GM18498 (cell line): ENCODE results near the gene EFTUD2.

Experiments
- ATAC-seq: cut with Tn5 transposase; IDR thresholded peaks from one replicate; pipeline ENCODE4 v1.9.1; 2021; ENCODE audit warnings: mild to moderate bottlenecking, moderate library complexity; ENCODE audit not compliant: unreplicated experiment

EFTUD2 gene

DNA sequence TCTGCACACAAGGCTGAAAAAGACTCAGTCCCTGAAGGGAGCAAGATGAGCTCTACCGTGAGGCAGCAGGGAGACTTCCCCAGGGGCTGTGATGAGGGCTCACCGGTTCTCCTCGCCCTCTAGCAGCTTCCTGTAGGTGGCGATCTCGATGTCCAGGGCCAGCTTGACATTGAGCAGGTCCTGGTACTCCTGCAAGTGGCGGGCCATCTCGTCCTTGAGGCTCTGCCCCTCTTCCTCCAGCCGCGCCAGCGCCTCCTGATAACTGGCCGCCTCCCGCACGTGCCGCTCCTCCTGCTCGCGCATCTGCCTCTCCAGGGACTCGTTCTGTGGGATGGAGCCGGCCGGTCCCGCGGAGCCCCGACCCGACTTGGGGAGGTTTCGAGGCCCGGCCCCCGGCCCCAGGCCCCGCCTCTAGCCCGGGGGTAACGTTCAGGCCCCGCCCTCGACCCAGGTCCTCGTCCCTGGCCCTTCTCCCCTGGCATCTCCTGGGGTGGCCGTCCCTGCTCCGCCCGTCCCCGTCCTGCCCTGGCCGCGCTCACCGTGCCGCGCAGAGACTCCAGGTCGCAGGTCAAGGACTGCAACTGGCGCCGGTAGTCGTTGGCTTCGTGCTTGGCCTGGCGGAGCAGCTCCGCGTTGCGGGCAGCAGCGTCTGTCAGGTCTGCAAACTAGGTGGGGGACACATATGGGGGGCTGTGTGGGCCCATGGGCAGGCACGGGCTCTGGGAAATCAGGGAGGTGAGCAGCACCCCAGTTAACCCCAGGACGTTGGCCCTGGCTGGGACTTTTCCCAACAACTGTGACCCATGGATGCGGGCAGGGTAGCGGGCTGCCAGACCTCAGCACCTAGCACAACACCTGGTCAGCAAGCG, 12.1 kb upstream of the EFTUD2 start:
- ATAC-seq, result no peak

DNA sequence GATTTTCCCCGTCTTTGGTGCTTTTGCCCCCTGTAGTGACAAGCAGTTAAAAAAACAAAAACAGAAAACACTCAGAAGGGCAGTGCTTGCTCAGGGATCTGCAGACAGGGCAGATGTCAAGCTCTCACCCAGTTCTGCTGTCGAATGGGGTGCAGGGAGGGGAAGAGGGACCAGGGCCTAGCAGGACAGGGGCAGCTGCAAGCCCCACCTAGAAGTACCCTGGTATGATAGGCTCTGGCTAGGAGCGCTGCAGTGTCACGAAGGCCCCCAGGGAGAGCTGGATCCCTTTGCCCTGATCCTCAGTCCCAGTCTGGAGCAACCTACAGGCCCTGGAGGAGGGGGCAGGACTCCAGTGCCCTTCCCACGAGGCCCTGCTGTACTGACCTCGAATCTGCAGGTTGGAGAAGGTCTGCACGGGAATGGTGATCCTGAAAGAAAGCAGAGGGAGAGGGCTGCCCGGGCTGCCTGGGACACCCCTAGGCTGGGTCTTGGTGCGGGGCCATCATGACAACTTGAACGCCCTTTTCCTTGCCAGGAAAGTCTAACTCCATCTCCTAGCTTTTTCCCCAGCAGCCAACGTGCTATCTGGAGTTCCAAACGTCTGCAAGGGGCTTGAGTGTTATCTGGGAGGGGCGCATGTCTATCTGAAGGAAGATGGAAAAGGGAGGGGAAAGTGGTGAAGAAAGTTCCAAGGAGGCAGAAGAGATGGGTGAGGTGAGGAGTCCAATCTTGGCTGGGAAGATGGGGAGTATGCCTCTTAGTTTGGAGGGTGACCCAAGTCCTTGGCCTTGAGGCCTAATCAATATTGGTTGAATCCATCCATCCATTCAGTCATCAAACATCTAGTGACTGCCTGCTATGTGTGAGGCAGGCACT, 11.2 kb upstream of the EFTUD2 start:
- no peak for ATAC-seq

DNA sequence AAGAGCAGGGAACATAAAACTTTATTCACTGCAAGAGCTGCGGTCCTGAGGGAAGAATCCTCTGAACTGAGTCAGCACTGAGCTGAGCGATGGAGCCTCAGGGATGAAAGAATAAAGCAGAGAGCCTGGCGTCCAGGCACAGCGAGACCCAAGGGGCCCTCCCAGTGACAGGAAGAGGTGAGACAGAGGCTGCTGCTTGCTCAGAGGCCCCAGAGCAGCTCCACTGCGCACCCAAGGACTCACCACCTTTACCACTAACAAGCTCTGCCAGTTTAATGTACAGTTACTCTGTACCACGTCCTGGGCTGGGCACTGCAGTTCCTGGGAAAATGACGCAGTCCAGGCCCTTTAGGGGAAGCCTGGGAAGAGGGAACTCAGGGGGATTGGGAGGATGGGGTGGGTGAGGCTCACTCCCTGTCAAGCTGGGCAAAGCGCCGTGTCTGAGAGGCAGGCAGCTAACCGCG, 10.5 kb upstream of the EFTUD2 start:
- ATAC-seq, result no peak

DNA sequence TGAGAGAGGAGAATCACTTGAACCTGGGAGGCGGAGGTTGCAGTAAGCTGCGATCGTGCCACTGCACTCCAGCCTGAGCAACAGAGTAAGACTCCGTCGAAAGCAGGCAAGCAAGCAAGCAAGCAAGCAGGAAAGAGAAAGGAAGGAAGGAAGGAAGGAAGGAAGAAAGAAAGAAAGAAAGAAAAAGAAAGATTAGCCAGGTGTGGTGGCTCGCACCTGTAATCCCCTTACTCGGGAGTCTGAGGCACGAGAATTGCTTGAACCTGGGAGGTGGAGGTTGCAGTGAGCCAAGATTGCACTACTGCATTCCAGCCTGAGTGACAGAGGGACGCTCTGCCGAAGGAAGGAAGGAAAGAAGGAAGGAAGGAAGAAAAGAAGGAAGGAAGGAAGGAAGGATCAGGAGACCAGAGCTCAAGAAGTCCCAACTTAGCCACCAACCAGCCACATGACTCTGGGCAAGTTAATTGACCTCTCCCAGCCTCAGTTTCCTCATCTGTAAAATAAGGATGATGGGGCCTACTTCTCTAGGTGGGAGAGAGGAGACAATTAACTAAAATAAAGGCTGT, 9.6 kb upstream of the EFTUD2 start:
- no peak for ATAC-seq

DNA sequence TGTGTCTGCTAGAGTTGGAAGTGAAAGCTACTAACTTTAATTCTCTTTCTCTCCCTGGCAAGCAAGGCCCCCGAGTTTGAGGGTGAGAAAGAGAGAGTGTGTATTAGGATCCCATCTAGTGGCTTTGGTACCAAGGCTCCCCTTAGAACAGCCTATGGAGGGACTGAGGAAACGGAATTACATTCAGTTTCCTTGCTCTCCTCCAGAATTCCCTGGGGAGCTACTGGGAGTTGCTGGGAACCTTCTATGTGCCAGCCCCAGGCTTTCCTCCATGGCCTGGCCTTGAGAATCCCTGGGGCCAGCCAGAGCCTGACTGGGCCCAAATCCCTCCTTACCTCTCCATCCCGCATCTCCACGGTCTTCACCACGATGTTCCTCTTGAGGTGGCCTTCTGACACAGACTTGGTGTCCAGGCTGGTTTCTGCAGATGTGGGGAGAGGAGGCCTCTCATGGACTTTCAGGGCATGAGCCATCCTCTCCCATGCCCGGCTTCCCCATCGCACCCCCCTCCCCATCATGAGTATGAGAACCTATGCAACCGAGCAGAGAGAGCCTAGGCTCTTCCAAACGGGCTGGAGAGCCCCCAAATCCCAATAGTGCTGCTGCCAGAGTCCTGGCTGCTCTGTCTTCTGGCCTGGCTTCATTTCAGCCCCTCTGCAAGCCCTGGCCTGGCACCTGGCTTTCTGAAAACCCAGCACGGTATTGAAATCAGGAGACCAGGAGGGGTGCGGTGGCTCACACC, 8.7 kb upstream of the EFTUD2 start:
- no peak for ATAC-seq

DNA sequence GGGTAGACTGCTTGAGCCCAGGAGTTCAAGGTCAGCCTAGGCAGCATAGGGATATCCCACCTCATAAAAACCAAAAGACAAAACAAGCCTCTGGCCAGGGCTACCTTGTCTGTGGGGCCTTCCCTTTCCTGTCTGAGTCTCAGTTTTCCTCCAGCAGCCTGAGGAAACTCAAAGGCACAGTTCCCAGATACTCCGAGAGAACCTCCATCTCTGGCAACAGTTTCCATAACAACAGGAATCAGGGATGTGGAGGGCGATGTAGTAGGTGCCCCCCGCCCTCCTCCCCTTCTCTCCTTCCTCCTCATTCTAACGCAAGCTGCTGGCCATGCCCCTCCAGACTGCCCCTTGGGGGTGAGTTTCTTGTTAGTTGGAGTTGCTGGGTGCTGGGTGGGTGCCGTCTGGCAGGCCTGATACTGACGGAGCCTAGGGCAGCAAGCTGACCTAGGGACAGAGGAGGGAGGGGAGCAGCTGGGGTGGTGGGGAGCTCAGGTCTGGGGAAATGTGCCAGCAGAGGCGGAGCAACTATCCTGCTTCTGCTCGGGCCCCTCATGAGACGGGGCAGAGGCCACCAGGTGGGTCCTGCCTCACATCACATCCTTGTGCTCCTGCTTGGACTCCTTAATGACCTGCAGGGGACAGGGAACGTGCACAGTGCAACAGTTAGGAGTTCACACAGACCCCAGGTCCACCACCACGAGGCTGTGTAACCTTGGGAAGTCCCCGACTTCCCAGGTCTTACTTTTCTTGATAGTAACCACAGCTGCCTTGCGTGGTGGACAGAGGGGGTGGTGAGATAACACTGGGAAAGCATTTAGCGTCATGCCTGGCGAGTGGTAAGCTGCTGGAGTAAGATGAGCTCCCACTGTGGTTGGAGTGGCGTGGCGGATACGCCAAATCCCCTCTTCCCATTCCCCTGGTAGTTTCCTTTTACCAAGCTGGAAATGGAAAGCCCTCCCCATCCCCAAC, 7.8 kb upstream of the EFTUD2 start:
- no peak for ATAC-seq

DNA sequence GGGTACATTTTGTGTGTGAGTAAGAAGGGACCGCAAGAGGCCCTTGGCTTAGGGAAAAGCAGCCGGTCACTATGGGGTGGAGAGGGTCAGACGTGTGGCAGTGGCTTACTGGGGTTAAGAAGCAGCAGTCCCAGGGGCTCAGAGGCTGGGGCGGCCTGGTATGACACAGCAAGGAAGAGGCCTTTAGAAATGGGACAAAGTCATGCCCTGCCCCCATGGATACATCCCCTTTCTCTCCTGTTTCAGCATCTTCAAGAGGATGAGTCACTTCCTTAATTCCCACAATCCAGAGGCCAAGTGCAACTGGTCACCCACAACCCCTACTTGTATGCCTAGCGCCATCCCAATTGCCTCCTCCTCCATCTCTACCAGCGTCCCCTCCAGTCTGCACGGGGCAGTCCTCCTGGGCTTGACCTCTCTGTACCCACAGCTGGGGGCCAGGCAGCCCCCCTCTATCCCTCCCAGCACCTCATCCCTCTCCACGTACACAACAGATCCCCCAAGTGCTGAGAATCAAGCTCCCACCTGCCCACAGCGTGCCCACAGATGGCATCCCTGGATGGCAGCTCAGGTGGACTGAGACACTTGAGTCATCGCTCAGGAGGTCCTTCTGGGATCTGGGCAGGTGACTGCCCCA, 6.9 kb upstream of the EFTUD2 start:
- ATAC-seq, result no peak

DNA sequence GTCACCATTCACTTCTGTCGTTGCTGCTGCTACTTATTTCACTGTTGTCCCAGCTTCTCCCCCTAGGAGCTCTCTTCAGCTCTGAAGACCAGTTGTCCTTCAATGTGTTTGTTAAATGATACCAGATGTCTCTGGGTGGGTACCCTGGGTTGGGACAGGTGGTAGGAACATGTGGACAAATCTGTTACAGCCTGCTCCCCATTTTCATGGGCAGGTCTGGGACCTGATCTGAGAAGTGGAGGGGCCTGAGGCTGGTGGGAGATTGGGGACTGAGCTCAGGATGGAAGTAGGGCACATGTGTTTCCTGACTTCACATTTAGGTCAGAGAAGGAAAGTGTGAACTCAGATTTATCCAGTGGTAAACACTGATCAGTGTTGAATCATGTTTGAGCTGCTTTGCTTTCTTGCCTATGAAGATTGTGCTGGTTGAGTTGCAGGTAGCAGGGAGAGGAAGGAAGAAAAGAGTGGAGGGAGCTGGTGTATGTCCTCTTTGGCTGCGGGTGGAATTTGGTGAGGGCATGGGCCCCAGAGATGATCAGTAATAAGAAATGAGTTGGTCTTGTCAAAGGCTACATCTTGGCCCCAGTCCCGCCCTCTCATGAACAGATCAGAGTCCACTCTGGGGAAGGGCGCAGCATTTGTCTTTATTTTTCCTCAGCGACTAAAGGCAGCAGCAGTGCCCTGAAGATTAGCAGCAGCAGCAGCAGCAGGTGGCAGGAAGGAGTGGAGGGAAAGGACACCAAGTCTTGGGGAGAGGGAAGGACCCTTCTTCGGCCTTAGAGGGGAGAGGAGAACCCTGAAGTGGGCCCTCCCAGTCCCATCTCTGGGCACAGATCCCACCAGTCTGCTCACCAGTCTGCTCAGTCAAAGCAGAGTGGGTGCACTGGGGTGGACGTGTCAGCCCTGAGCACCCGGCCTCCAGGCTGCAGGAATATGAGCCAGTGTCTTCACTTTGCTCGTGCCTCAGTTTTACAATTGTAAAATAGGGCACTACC, 6.1 kb upstream of the EFTUD2 start:
- ATAC-seq, result no peak

DNA sequence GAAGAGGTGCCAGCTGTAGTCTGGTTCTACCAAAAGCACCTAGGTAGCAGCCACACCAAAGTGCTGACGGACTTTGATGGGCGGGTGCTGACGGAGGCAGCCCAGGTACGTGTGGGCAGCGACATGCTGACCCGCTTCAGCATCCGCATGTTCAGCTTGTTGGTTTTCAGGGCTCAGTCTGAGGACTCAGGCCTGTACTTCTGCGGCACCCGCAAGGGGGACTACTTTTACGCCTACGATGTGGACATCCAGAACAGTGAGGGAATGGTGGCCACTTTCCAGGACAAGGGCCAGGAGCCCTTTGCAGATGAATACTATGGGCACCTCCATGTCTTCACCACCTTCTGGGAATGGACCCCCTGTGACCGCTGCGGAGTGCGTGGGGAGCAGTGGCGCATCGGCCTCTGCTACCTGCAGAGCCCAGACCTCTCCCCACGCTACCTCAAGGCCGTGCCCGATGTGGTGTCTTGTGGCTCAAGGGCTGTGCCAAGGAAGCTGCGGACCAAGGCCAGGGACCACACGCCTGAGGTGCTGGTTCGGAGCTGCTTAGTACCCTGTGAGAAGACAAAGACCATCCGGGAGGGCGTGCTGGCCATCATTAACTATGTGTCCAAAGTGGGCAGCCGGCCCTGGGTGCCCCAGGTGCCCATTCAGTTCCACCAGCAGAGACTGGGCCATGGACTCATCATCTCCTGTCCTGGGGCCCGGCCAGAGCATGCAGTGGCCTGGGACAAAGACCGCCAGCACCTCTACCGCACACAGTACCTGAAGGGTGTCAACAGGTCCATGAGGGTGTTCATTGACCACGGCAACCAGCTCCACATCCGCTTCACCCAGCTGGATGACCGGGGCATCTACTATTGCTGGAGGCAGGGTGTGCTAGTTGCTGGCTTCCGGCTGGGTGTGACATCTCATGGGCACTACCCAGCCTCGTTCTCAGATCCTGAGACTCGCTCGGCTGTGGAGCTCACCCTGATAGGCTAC, 5.0 kb upstream of the EFTUD2 start:
- ATAC-seq, result no peak

DNA sequence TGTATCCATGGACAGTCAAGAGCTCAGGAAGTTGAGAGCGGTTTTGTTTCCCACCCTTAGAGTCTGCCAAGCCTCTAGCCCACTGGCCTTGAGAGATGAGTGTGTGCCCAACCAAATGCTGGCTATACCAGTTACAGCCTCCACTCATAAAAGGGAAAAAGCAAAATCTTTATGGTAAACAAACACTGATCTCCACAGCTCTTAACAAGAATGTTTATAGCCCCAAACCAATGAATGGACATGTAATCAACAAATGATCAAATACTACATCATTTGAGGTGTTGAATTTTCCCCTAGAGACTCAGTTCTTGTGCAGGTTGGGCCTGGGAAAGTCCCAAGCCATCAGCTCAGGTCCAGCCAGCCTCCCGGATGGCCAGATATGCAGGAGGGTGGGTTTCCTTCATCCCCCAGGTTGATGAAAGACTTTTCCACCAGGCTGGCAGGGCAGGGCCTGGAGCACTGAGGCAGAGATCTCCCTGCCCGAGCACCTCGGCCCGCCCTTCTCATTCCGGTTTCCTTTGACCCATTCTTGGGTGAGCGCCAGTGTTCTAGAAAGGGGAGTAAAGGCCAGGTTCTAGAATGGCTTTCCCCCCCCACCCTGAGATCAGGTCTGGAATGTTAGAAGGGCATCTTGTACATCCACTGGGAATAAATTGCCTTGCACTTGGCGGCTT, 3.9 kb upstream of the EFTUD2 start:
- no peak for ATAC-seq

DNA sequence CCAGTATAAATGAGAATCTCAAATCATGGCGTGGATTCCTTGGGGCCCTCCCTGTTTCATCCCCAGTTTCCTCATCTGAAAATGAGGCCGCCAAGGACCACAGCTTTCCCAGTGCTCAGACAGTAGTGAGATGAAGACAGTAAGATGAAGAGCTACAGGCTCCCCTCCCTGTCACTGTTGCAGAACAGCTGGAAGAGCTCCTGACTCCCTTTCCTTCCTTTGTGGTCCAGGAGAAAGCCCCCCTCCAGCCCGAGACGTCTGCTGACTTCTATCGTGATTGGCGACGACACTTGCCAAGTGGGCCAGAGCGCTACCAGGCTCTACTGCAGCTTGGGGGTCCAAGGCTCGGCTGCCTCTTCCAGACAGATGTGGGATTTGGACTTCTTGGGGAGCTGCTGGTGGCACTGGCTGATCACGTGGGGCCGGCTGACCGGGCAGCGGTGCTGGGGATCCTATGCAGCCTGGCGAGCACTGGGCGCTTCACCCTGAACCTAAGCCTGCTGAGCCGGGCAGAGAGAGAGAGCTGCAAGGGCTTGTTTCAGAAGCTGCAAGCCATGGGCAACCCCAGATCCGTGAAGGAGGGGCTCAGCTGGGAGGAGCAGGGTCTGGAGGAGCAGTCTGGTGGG, 3.0 kb upstream of the EFTUD2 start:
- no peak for ATAC-seq

DNA sequence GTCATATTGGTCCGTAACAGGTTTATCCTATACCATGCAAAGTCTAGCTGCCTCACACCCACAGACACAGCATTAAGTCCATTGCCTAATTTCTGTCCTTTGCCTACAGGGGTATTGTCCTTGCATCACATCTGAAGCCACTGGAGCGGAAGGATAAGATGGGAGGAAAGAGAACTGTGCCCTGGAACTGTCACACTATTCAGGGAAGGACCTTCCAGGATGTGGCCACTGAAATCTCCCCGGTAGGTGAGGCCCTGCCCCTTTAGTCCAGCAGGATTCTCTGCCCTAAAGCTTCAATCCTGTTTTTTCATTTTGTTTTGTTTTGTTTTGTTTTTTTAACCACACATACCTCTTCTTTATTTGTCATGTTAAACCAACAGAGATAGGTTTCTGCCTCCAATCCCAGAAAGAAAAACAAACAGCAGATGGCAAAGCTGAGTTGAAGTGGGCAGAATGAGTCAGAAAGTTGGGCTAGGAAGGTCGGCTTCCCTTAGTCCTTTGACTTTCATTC, 2.2 kb upstream of the EFTUD2 start:
- ATAC-seq, result no peak

DNA sequence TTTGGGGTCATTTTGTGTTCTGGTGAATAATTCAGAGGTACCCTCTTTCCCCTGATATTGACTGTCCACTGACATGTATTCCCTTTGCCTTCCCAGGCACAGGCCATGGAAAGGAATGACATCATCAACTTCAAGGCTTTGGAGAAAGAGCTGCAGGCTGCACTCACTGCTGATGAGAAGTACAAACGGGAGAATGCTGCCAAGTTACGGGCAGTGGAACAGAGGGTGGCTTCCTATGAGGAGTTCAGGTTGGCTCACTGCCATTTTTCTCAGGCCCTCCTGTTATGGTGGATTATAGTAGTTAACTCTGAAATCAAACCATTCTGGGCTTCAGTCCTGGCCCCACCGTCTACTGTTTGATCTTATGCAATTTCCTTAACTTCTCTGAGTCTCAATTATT, 1.6 kb upstream of the EFTUD2 start:
- ATAC-seq, result no peak

DNA sequence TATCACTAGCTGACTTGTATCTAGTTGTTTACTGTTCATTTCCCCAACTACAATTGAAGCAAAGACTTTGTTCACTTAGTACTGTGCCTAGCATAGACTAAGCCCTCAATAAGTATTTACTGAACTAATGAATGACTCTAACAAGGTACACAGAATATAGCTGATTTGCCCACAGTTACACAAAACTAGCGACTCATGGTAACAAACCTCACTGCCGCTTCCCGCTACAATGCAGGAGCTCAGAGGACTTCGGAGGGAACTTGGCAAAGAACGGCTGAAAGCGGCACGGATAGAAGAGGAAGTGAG, 524 bp downstream of the EFTUD2 start:
- no peak for ATAC-seq

DNA sequence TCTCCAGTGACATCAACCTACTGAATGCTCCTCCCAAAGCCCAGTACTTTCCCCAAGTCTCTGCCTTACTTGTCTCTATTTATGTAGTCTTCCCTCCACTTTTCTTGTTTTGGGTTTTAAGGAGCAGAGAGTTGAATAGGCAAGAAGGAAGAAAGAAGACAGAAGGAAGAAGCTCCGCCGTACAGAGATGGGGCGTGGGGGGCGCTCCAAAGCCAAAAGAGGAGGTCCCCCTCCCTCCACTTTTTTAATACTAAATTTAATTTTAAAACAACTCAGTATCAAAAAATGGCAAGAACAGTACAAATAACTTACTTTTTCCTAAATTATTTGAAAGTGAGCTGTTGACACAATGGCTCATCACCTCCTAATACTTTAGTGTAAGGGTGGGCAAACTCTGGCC, 4.6 kb downstream of the EFTUD2 start:
- no peak for ATAC-seq

DNA sequence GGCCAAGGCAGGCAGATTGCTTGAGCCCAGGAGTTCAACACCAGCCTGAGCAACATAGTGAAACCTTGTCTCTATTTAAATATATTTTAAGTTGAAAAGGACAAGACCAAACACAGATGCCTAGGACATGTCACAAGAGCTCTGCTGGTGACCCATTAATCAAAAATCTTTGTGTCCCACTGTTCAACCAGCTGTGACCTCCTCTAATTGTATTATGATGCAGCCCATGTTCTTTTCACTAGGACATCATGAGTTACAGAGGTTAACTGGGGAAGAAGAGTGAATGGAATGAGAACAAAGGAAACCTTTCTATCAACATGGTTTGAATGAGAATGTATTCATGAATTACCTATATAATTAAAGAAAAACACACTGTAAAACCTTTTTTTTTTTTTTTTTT, 7.0 kb downstream of the EFTUD2 start:
- ATAC-seq, result no peak
